IMR-90 (cell line): ENCODE data around the gene ZNF853. TPM values are rescaled to one million over a fixed set of nuclear protein-coding genes. Genes with fewer than 3 reads are reported as not detected.

Source experiments
- ATAC-seq: fragments of 200-7000 bp; cut with Tn5 transposase; 2 replicates; pipeline ENCODE4 v1.9.1; 2020; ENCODE audit warnings: low read depth, mild to moderate bottlenecking, moderate library complexity
- BruUV-seq: library from RNA; stranded (reverse); fragments of 400-500 nt; replicated peaks from 2 replicates; lab custom pipeline; 2021; lab: Mats Ljungman, UMichigan
- CTCF ChIA-PET: fragments of 300-600 bp; formaldehyde crosslinking; extraction: SDS; loops from one replicate; lab custom pipeline; 2021; ENCODE audit warnings: antibody characterized with exemption; lab: Yijun Ruan, JAX
- POLR2A ChIA-PET: fragments of 300-600 bp; sonication (Branson Sonifier 250); formaldehyde crosslinking; loops from one replicate; lab custom pipeline; 2022; ENCODE audit warnings: antibody characterized with exemption; ENCODE audit not compliant: unreplicated experiment; lab: Charles Lee
- DNase-seq: peaks from one replicate; pipeline ENCODE4 v3.0.0; 2013
- H2AFZ ChIP-seq: replicated peaks from 2 replicates; pipeline ENCODE3; 2013; ENCODE audit warnings: low read length, mild to moderate bottlenecking; ENCODE audit not compliant: poor library complexity
- H2AK5ac ChIP-seq: 2 replicates; pipeline ENCODE4 v1.6.1; 2013; ENCODE audit warnings: low read depth, low read length, inconsistent platforms
- H2AK9ac ChIP-seq: replicated peaks from 2 replicates; pipeline ENCODE3; 2013; ENCODE audit warnings: mild to moderate bottlenecking, low read depth, low read length, moderate library complexity; ENCODE audit not compliant: poor library complexity
- H2BK120ac ChIP-seq: 2 replicates; pipeline ENCODE4 v1.6.1; 2013; ENCODE audit warnings: low read depth, low read length, inconsistent platforms
- H2BK15ac ChIP-seq: 3 replicates; pipeline ENCODE4 v1.6.1; 2013; ENCODE audit warnings: low read depth, low read length, inconsistent platforms
- H2BK20ac ChIP-seq: 2 replicates; pipeline ENCODE4 v1.6.1; 2013; ENCODE audit warnings: low read depth, mild to moderate bottlenecking, inconsistent platforms, low read length, moderate library complexity
- H2BK5ac ChIP-seq: 2 replicates; pipeline ENCODE4 v1.6.1; 2013; ENCODE audit warnings: mild to moderate bottlenecking, low read depth, low read length, inconsistent platforms; ENCODE audit not compliant: poor library complexity, severe bottlenecking
- H3K14ac ChIP-seq: replicated peaks from 2 replicates; pipeline ENCODE4 v1.6.1; 2013; ENCODE audit warnings: low read depth, low read length, inconsistent platforms
- H3K18ac ChIP-seq: 2 replicates; pipeline ENCODE4 v1.6.1; 2013; ENCODE audit warnings: low read depth, low read length, control low read depth
- H3K23ac ChIP-seq: 2 replicates; pipeline ENCODE4 v1.6.1; 2013; ENCODE audit warnings: low read depth, low read length, inconsistent platforms
- H3K27ac ChIP-seq: 2 replicates; pipeline ENCODE4 v1.5.1; 2013; ENCODE audit warnings: mild to moderate bottlenecking, control low read depth, low read length; ENCODE audit not compliant: insufficient read depth
- H3K27me3 ChIP-seq: 2 replicates; pipeline ENCODE4 v1.6.1; 2013; ENCODE audit warnings: low read length; ENCODE audit not compliant: control insufficient read depth, insufficient read depth
- H3K36me3 ChIP-seq: 2 replicates; pipeline ENCODE4 v1.6.1; 2013; ENCODE audit warnings: low read length, mixed read lengths; ENCODE audit not compliant: control insufficient read depth, insufficient read depth
- H3K4ac ChIP-seq: 2 replicates; pipeline ENCODE4 v1.6.1; 2013; ENCODE audit warnings: low read depth, low read length, inconsistent platforms
- H3K4me1 ChIP-seq: 2 replicates; pipeline ENCODE4 v1.6.1; 2013; ENCODE audit warnings: low read length, mixed read lengths; ENCODE audit not compliant: control insufficient read depth, insufficient read depth
- H3K4me2 ChIP-seq: 2 replicates; pipeline ENCODE4 v1.6.1; 2013; ENCODE audit warnings: low read depth, mild to moderate bottlenecking, control low read depth, low read length, moderate library complexity
- H3K4me3 ChIP-seq: 2 replicates; pipeline ENCODE4 v1.5.1; 2013; ENCODE audit warnings: low read depth, mild to moderate bottlenecking, control low read depth, low read length, moderate library complexity; ENCODE audit not compliant: insufficient read depth
- H3K56ac ChIP-seq: 2 replicates; pipeline ENCODE4 v1.6.1; 2013; ENCODE audit warnings: low read length, inconsistent platforms; ENCODE audit not compliant: insufficient read depth; ENCODE audit errors: extremely low read depth
- H3K79me1 ChIP-seq, 2 experiments: 2 replicates each; pipeline ENCODE4 v1.6.1; 2013; ENCODE audit warnings: low read length in 2 of 2, inconsistent platforms in 1 of 2, low read depth in 1 of 2
- H3K9ac ChIP-seq: 2 replicates; pipeline ENCODE4 v1.6.1; 2013; ENCODE audit warnings: low read depth, low read length, control low read depth
- H3K9me1 ChIP-seq: 2 replicates; pipeline ENCODE4 v1.6.1; 2013; ENCODE audit warnings: low read length, inconsistent platforms; ENCODE audit not compliant: insufficient read depth
- H3K9me3 ChIP-seq: 2 replicates; pipeline ENCODE4 v1.6.1; 2013; ENCODE audit warnings: low read length; ENCODE audit not compliant: control insufficient read depth, insufficient read depth
- H4K20me1 ChIP-seq: 2 replicates; pipeline ENCODE4 v1.6.1; 2013; ENCODE audit warnings: low read length, inconsistent platforms; ENCODE audit not compliant: insufficient read depth
- H4K5ac ChIP-seq: 2 replicates; pipeline ENCODE4 v1.6.1; 2013; ENCODE audit warnings: mild to moderate bottlenecking, low read depth, low read length, control low read depth
- H4K8ac ChIP-seq, 2 experiments: 2 replicates each; pipeline ENCODE4 v1.6.1; 2013; ENCODE audit warnings: low read depth in 2 of 2, low read length in 2 of 2, control low read depth in 1 of 2, inconsistent platforms in 1 of 2
- H4K91ac ChIP-seq: 2 replicates; pipeline ENCODE4 v1.6.1; 2013; ENCODE audit warnings: low read depth, low read length, inconsistent platforms; ENCODE audit not compliant: insufficient read depth
- BHLHE40 ChIP-seq: fragments of 150-350 bp; IDR thresholded peaks from 2 replicates; pipeline ENCODE4 v1.6.1; 2016; ENCODE audit warnings: mild to moderate bottlenecking, low read depth, low read length
- CEBPB ChIP-seq: IDR thresholded peaks from 2 replicates; pipeline ENCODE4 v1.6.1; 2012; ENCODE audit warnings: low read depth, low read length, improper control_type of control experiment
- CHD1 ChIP-seq: IDR thresholded peaks from 2 replicates; pipeline ENCODE4 v1.6.1; 2012; ENCODE audit warnings: low read depth, low read length, improper control_type of control experiment
- CTCF ChIP-seq: conservative IDR thresholded peaks from 2 replicates; pipeline ENCODE4 v1.5.1; 2012; ENCODE audit warnings: mild to moderate bottlenecking, low read depth, low read length, improper control_type of control experiment
- ELK1 ChIP-seq: fragments of 150-350 bp; IDR thresholded peaks from 2 replicates; pipeline ENCODE4 v1.6.1; 2016; ENCODE audit warnings: low read depth, mild to moderate bottlenecking, low read length, moderate library complexity, borderline replicate concordance
- FOS ChIP-seq: fragments of 150-350 bp; IDR thresholded peaks from 2 replicates; pipeline ENCODE4 v1.6.1; 2016; ENCODE audit warnings: low read depth, low read length
- MAFK ChIP-seq: IDR thresholded peaks from 2 replicates; pipeline ENCODE4 v1.6.1; 2012; ENCODE audit warnings: low read depth, low read length, improper control_type of control experiment
- MAZ ChIP-seq: IDR thresholded peaks from 2 replicates; pipeline ENCODE4 v1.6.1; 2012; ENCODE audit warnings: low read depth, mild to moderate bottlenecking, low read length, improper control_type of control experiment, moderate library complexity, borderline replicate concordance
- MXI1 ChIP-seq: IDR thresholded peaks from 2 replicates; pipeline ENCODE4 v1.6.1; 2012; ENCODE audit warnings: low read depth, mild to moderate bottlenecking, low read length, moderate library complexity, borderline replicate concordance
- NFE2L2 ChIP-seq: fragments of 150-350 bp; IDR thresholded peaks from 2 replicates; pipeline ENCODE4 v1.6.1; 2016; ENCODE audit warnings: low read depth, mild to moderate bottlenecking, low read length
- POLR2A ChIP-seq: IDR thresholded peaks from 2 replicates; pipeline ENCODE4 v1.6.1; 2012; ENCODE audit warnings: mild to moderate bottlenecking, low read depth, low read length
- RAD21 ChIP-seq: IDR thresholded peaks from 2 replicates; pipeline ENCODE4 v1.6.1; 2012; ENCODE audit warnings: low read length, improper control_type of control experiment
- RCOR1 ChIP-seq: IDR thresholded peaks from 2 replicates; pipeline ENCODE4 v1.6.1; 2012; ENCODE audit warnings: mild to moderate bottlenecking, low read length, improper control_type of control experiment; ENCODE audit not compliant: insufficient replicate concordance
- RFX5 ChIP-seq: IDR thresholded peaks from 2 replicates; pipeline ENCODE4 v1.8.0; 2012; ENCODE audit warnings: low read depth, mild to moderate bottlenecking, low read length, moderate library complexity
- SMC3 ChIP-seq: fragments of 150-350 bp; IDR thresholded peaks from 2 replicates; pipeline ENCODE4 v1.6.1; 2016; ENCODE audit warnings: low read depth, mild to moderate bottlenecking, antibody characterized with exemption, low read length, moderate library complexity
- USF2 ChIP-seq: fragments of 150-350 bp; IDR thresholded peaks from 2 replicates; pipeline ENCODE4 v1.6.1; 2017; ENCODE audit warnings: mild to moderate bottlenecking, antibody characterized with exemption, low read length, low read depth
- WGBS, 2 experiments: methylation state at CpG; one replicate each; pipeline versions ENCODE4 v1.1.5 to v1.1.7; 2013; ENCODE audit warnings: missing lambda C conversion rate in 2 of 2; ENCODE audit not compliant: insufficient read length in 1 of 2; ENCODE audit errors: extremely low coverage in 2 of 2; 5-methylcytosine and 5-hydroxymethylcytosine counted together
- dilution Hi-C: fragments of 300-500 bp; cut with HindIII; formaldehyde crosslinking; loops from one replicate; pipeline ENCODE4 v1.14.3; 2018; ENCODE audit warnings: low sequenced_read_pairs; ENCODE audit not compliant: unreplicated experiment
- in situ Hi-C: fragments of 300-500 bp; cut with MboI; formaldehyde crosslinking; loops from 3 replicates; pipeline ENCODE4 v1.14.3; 2019; ENCODE audit warnings: low sequenced_read_pairs, inconsistent platforms, mixed read lengths
- intact Hi-C: fragments of 100-400 bp; cut with micrococcal nuclease; formaldehyde crosslinking; loops from 2 replicates; pipeline ENCODE4 v1.10.0; 2022
- polyA plus RNA-seq, 3 experiments: library from polyadenylated mRNA; depleted of rRNA; stranded (reverse); fragments of >200 nt; gene quantifications; 2 replicates each; pipeline ENCODE4 v1.2.3, GENCODE V29; 2012; ENCODE audit warnings: low replicate concordance in 1 of 3
- total RNA-seq: library from RNA; depleted of rRNA; stranded (reverse); fragments of >200 nt; gene quantifications from 2 replicates; pipeline ENCODE4 v1.2.3, GENCODE V29; 2012

ZNF853 gene
- total and polyA plus RNA-seq, 2 of the 4 experiments (the other 2 are of a cell fraction), result 3.4 TPM

- H3K27me3 ChIP-seq, result no peaks in the 10 kb centered on the region
- no peak overlapping the region for H2BK15ac ChIP-seq
- intact Hi-C loops, result no loop called here
- no peak overlapping the region for H2BK120ac ChIP-seq
- H2BK20ac ChIP-seq, result no peak overlapping the region
- no peak overlapping the region for H3K56ac ChIP-seq
- H3K9me3 ChIP-seq, result no peaks in the 10 kb centered on the region
- H2AK9ac ChIP-seq, result no peak overlapping the region
- no peaks in the 10 kb centered on the region; the same call in 1 of the 2 replicates for H3K9me1 ChIP-seq
- POLR2A ChIA-PET, result no interaction called here
- dilution Hi-C loops, result no loop called here
- H3K4me3 ChIP-seq, result no peak overlapping the region
- peaks cover 26% of the 10 kb centered on the region for H3K36me3 ChIP-seq
- no peak overlapping the region for H3K23ac ChIP-seq
- H4K20me1 ChIP-seq, result 0 out of 2 replicates have a peak, but pooled peaks cover 5% of the 10 kb centered on the region
- no peak overlapping the region for H4K91ac ChIP-seq
- no peak overlapping the region for H3K4ac ChIP-seq
- CTCF ChIA-PET, result no interaction called here
- no peak overlapping the region for H3K18ac ChIP-seq
- H4K8ac ChIP-seq, result no peak overlapping the region
- H3K4me2 ChIP-seq, result no peak overlapping the region
- H2AK5ac ChIP-seq, result no peak overlapping the region
- H2AFZ ChIP-seq, result no peak overlapping the region
- no TSS peak for BruUV-seq
- H3K79me1 ChIP-seq, result peaks cover 9 to 23% of the 10 kb centered on the region in 2 experiments; a peak in 3 of 4 replicates
- H3K27ac ChIP-seq, result no peak overlapping the region
- 80% methylated on average over 7 of the region's 9 CpGs; no CpG with 5 or more reads in 1 of the 2 experiments for WGBS, 2 experiments
- TF ChIP-seq FOS (no peak), POLR2A (no peak), RCOR1 (no peak), ELK1 (no peak), MXI1 (no peak), BHLHE40 (no peak), MAFK (no peak), RFX5 (no peak), RAD21 (no peak), SMC3 (no peak), CEBPB (no peak), CTCF (no peak), CHD1 (no peak), USF2 (no peak), MAZ (no peak), NFE2L2 (no peak)
- DNase-seq (no peak), ATAC-seq (no peak)
- H3K14ac ChIP-seq, result no peak overlapping the region
- H4K5ac ChIP-seq, result no peak overlapping the region
- no peak overlapping the region for H3K9ac ChIP-seq
- H2BK5ac ChIP-seq, result no peak overlapping the region
- H3K4me1 ChIP-seq, result peaks cover 3% of the 10 kb centered on the region; the same call in 1 of the 2 replicates
- in situ Hi-C loops, result no loop called here
These were observed 26.8 kb upstream of the ZNF853 start for GRCh38 chr7:6588566-6588965.
